Measurements from ENCODE around the gene LITAF. TPM values are rescaled to one million over a fixed set of nuclear protein-coding genes. Genes with fewer than 3 reads are reported as not detected.

The LITAF gene
- total RNA-seq, 2 experiments from 2014 or later: 127 to 130 TPM

DNA sequence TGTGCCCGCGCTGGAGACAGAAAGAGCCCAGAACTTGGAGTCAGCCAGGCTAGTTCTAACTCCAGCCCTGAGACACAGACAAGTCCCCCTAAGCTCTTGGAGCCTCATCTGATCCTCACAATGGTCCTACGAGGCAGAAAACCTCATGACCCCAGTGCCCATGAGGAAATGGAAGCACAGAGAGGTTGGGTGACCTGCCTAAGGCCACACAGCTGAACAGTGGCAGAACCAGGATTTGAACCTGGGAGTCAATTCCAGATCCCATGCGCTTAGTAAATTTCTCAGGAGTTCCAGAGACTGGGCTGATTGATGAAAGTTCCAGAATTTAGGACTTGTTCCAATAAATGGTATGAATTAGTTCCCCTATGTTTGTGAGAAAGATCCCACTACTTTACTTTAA lies 39.0 kb upstream of the LITAF start:
- Mint-ChIP-seq H3K9me3 (no peaks in the 10 kb centered on the region), H3K4me3 (no peak overlapping the region), H3K27ac (no peak overlapping the region), H3K36me3 (peaks cover 5% of the 10 kb centered on the region), H3K27me3 (no peaks in the 10 kb centered on the region), H3K4me1 (peaks cover 52% of the 10 kb centered on the region)
- DNase-seq: no peak

DNA sequence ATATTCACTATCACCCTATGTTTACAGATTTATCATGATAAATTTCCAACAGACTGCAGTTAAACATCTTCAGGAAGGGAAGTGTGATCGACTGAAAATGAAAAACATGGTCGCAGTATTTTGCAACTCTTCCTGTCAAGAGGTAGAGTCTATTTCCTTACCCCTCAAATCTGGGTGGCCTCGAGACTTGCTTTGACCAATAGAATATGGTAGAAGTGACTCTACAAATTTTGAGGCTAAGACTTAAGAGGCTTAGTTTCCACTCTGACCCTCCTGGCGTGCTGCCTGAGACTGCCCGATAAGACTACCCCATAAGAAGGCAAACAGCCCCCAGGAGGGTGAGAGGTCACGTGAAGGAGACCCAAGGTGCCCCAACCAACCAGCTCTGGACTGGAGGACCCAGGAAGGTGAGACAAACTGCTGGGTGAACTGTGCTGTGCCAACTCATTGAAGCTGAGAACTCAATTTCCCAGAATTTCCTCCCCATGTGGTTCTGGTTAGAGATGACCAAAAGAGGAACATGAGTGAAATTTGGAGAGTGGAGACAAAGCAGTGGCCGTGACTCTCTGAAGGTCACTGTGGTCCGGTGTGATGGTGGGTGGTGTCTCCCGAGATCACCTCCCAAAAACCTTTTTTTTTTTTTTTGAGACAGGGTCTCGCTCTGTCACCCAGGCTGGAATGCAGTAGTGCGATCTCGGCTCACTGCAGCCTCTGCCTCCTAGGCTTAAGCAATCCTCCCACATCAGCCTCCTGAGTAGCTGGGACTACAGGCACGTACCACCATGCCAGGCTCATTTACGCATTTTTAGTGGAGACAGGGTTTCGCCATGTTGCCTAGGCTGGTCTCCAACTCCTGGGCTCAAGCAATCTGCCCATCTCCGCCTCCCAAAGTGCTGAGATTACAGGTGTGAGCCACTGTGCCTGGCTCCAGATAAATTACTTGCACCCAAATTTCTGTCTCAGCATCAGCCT lies 38.2 kb upstream of the LITAF start:
- no peak overlapping the region for H3K27ac Mint-ChIP-seq
- H3K9me3 Mint-ChIP-seq: peaks cover 6% of the 10 kb centered on the region
- peaks cover 10% of the 10 kb centered on the region for H3K36me3 Mint-ChIP-seq
- no peak overlapping the region for H3K4me3 Mint-ChIP-seq
- DNase-seq: no peak
- H3K27me3 Mint-ChIP-seq: no peaks in the 10 kb centered on the region
- H3K4me1 Mint-ChIP-seq: peaks cover 51% of the 10 kb centered on the region

DNA sequence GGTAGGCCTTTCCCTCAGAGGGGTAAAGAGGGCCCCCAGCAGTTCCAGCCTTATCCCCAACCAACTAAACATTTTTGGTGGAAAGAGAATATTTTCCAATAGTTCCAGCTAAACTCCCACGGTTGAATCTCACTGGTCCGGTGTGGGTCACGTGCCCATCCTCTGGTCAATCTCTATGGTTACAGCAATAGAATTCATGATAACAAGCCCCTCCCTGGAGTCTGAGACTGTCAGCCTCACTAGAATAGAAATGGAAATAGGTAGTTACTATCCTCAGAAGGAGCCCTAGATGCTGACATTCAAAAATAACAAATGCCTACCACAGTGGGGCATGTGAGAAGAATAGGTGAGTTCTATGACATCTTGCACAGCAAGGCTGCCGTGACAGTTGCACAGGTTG lies 37.5 kb upstream of the LITAF start:
- DNase-seq: no peak
- Mint-ChIP-seq H3K4me3 (no peak overlapping the region), H3K27me3 (no peaks in the 10 kb centered on the region), H3K4me1 (peaks cover 51% of the 10 kb centered on the region), H3K9me3 (peaks cover 6% of the 10 kb centered on the region), H3K36me3 (peaks cover 10% of the 10 kb centered on the region), H3K27ac (peak overlapping the region; percentile 43)

DNA sequence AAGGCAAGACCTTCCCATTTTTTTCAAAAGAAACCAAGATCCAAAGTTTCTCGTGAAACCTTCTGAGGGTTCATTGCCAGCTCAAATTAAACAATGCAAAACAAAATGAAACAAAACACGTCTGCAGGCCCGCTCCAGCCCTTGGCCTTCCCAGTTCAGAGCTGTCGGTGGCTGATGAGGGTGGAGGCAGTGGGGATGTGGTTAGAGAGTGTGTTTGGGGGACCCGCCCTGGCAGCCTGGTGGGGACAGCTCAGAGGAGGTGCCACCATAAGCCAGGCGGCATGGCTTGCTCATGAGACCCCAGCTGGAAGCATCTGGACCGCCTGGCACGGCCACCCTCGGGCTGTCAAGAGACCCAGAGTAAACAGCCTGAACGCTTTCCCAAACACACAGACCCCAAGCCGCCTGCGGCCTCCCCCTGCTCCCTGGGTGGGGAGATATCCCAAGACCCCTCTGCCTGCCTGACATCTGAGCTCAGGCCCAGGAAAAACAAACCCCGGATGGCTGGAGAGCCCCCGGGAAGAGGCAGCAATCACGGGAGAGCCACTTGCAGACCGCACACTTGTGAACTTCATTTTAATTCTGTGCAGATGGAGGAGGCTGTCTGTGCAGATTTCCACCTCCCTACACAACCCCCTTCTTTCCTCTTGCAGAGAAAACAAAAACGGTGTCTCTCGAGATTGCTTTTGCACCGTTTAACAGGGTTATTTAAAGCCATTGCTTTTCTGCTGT lies 35.4 kb upstream of the LITAF start:
- H3K27me3 Mint-ChIP-seq: no peaks in the 10 kb centered on the region
- peak overlapping the region; percentile 73 for H3K4me3 Mint-ChIP-seq
- H3K27ac Mint-ChIP-seq: peak overlapping the region; percentile 74
- peaks cover 50% of the 10 kb centered on the region for H3K4me1 Mint-ChIP-seq
- H3K36me3 Mint-ChIP-seq: peaks cover 10% of the 10 kb centered on the region
- H3K9me3 Mint-ChIP-seq: peaks cover 6% of the 10 kb centered on the region
- peak; percentile 41 for DNase-seq

DNA sequence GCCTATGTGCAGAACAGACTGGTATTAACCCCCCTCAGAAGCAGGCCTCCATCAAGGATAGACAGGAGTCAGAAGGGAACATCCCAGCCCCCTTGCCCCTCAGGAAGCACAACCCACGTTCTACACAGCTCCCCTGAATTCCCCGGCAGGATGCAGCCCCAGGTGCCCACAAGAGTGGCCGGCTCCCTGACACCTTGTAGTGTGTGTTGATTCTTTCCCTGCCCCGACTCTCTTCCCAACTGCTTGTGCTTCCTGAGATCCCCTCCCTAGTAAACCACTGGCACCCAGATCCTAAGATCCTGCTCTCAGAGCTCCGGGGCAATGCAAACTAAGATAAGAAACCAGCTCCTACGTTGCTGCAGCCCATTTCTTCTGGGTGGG lies 34.8 kb upstream of the LITAF start:
- DNase-seq: no peak
- Mint-ChIP-seq H3K27me3 (no peaks in the 10 kb centered on the region), H3K4me3 (peak overlapping the region; percentile 73), H3K9me3 (peaks cover 6% of the 10 kb centered on the region), H3K36me3 (peaks cover 10% of the 10 kb centered on the region), H3K4me1 (peaks cover 52% of the 10 kb centered on the region), H3K27ac (peak overlapping the region; percentile 74)

DNA sequence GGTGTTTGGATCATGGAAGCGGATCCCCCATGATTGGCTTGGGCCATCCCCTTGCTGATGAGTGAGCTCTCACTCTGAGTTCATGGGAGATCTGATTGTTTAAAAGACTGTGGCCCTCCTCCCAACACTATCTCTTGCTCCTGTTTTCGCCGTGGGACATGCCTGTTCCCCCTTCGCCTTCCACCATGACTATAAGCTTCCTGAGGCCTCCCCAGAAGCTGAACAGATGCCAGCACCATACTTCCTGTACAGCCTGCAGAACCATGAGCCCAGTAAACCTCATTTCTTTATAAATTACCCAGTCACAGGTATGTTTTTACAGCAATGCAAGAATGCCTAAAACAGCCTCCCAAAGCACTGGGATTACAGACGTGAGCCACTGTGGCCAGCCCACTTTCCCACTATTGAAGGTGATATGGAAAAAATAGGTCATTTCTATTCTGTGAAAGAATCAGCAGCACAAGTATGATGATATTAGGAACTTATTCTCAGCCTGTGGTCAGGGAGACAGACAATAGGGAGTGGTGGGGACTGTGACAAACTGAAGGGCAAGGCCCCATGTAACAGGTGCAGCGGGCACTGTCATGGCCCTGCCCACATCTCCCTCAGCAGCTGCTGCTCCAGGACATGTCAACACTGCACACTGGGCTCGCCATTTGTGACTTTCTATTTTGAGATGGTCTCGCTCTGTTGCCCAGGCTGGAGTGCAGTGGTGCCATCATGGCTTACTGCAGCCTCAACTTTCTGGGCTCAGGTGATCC lies 33.7 kb upstream of the LITAF start:
- Mint-ChIP-seq H3K9me3 (peaks cover 6% of the 10 kb centered on the region), H3K4me1 (peaks cover 53% of the 10 kb centered on the region), H3K36me3 (peaks cover 10% of the 10 kb centered on the region), H3K27ac (peak overlapping the region; percentile 57), H3K4me3 (no peak overlapping the region), H3K27me3 (no peaks in the 10 kb centered on the region)
- DNase-seq: peak; percentile 30

DNA sequence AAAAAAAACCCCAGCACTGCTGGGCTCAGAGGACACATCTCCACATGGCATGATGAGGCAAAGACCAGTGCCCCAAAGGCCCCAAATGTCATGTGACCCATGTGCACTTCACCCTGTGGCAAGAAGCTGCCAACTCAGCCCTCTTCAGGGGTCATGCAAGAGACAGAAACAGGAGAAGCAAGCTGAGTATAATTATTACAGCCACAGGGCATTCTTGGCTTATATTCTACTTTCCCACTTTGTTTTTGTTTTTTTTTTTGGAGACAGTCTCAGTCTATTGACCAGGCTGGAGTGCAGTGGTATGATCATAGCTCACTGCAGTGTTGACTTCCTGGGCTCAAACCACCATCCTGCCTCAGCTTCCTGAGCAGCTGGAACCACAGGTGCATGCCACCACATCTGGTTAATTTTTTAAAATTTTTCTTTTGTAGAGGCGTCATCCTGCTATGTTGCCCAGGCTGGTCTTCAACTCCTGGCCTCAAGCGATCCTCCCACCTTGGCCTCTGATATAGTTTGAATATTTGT lies 32.7 kb upstream of the LITAF start:
- Mint-ChIP-seq H3K36me3 (peaks cover 10% of the 10 kb centered on the region), H3K27me3 (no peaks in the 10 kb centered on the region), H3K4me1 (peaks cover 50% of the 10 kb centered on the region), H3K27ac (peak overlapping the region; percentile 73), H3K9me3 (peaks cover 6% of the 10 kb centered on the region), H3K4me3 (no peak overlapping the region)
- DNase-seq: no peak

DNA sequence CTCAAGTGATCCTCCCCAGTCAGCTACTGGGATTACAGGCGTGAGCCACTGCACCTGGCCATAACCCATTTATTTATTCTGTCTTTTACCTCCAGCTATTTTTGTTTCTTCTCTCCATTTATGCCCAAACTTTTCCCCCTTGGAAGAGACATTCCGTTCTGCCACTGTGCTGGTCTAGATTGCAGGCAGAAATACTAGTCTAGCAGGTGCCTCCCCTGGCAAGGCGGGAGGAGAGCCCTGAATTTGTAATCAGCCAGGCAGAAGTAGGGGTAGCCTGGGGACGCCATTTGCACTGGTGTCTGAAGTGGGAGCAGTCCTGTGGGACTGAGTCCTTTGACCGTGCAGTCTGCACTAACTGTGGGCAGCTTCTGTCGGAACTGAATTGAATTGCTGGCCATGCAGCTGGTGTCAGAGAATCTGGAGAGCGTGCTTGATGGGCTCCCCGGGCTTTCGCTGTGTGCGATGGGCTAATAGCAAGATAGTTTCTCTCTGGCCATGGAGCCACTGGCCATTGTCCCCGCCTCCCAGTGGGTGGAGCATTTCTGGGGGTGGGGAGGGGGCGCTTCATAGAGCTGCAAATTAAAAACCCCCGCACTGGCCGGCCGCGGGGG lies 31.5 kb upstream of the LITAF start:
- H3K27ac Mint-ChIP-seq: no peak overlapping the region
- peaks cover 50% of the 10 kb centered on the region for H3K4me1 Mint-ChIP-seq

DNA sequence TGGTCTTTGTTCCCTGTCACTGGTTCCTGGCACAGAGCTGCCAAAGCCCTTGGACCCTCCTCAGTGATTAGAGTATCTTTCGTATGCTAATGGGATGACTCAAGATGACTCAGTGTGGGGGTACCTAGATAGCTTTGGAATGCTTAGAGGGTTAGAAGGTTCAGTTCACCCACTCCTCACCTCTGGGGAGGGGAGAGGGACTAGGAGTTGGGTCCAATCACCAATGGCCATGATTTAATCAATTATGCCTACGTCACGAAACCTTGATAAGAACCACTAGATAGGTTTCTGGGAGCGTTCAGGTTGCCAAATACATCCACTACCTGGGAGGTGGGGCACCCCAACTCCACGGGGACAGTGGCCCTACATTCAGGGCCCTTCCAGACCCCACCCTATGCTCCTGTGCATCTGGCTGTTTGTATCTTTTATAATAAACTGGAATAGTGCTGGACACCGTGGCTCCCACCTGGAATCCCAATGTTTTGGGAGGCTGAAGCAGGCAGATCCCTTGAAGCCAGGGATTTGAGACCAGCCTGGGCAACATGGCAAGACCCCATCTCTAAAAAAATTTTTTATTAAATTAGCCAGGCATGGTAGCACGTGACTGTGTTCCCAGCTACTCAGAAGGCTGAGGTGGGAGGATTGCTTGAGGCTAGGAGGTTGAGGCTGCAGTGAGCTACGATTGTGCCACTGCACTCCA lies 29.2 kb upstream of the LITAF start:
- no peak for DNase-seq
- H3K27ac Mint-ChIP-seq: no peak overlapping the region
- peaks cover 6% of the 10 kb centered on the region for H3K36me3 Mint-ChIP-seq
- H3K4me3 Mint-ChIP-seq: no peak overlapping the region
- H3K27me3 Mint-ChIP-seq: no peaks in the 10 kb centered on the region
- H3K4me1 Mint-ChIP-seq: peaks cover 43% of the 10 kb centered on the region
- peaks cover 6% of the 10 kb centered on the region for H3K9me3 Mint-ChIP-seq

More for the DNA sequence above, 31.5 kb upstream of the LITAF start:
- no peak for DNase-seq
- Mint-ChIP-seq H3K36me3 (peaks cover 9% of the 10 kb centered on the region), H3K9me3 (peaks cover 6% of the 10 kb centered on the region), H3K4me3 (no peak overlapping the region), H3K27me3 (no peaks in the 10 kb centered on the region)

DNA sequence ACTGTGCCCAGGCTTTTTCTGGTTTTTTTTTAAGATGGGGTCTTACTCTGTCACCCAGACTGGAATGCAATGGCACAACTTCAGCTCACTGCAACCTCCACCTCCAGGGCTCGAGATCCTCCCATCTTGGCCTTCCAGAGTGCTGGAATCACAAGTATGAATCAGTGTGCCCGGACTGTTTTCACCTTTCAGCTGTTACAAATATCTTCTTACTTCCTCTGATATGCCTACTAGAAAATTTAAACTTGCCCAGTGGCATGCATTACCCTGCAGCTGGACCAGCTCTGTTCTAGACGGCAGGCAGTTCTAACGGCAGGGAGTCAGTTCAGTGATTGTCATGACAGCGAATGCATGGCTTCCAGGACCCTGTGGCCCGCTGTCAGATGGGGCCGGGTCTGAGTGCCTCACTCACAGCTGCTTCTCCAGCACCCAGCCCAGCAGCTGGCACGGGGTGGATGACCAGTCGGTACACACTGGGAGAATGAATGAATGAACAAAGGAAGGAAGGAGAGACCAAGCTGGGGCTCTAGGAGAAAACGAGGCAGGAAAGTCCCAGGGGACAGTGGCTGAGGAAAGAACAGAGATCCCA lies 28.0 kb upstream of the LITAF start:
- Mint-ChIP-seq H3K27me3 (no peaks in the 10 kb centered on the region), H3K27ac (no peak overlapping the region), H3K36me3 (no peaks in the 10 kb centered on the region), H3K4me3 (no peak overlapping the region), H3K4me1 (peaks cover 37% of the 10 kb centered on the region), H3K9me3 (no peaks in the 10 kb centered on the region)
- no peak for DNase-seq

DNA sequence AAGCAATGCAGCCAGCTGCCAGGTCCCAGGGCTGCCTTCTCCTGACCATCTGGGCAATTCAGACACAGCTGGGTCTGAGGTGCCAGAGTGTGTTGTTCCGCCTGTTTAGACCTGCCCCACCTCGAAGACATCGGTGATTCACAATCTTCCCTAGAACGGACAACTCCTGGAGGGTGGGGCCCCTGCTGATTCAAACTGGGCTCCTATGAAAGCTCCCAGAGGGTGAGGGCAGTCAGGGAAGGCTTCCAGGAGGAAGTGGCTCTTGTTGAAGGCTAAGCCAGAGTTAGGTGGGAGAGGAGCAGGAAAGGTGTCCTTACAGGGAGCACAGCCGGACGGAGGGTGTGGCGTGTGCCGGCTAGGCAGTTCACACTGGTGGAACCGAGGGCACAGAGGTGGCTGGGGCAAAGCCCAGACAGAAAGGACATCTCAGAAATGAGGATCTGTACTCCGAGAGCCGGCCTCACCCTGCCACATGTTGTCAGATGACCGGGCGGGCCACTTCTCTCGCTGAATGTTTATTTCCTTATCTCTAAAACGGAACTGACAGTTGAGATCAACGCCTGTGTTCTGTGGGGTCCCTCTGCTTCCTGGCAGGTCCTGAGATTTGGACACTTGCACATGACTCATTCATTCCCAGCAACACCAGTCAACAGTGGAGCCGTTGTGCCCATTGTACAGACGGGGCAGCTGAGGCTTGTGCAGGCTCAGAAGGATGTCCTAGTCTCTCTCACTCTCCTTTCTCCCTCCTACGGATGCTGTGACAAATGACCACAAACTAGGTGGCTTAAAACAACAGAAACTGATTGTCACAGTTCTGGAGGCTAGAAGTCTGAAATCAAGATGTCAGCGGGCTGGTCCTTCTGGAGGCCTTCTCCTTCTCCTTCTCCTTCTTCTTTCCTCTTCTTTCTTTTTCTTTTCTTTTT lies 26.9 kb upstream of the LITAF start:
- H3K27ac Mint-ChIP-seq: no peak overlapping the region
- H3K4me3 Mint-ChIP-seq: no peak overlapping the region
- DNase-seq: no peak
- H3K4me1 Mint-ChIP-seq: peaks cover 37% of the 10 kb centered on the region
- H3K27me3 Mint-ChIP-seq: no peaks in the 10 kb centered on the region
- H3K9me3 Mint-ChIP-seq: no peaks in the 10 kb centered on the region
- no peaks in the 10 kb centered on the region for H3K36me3 Mint-ChIP-seq

DNA sequence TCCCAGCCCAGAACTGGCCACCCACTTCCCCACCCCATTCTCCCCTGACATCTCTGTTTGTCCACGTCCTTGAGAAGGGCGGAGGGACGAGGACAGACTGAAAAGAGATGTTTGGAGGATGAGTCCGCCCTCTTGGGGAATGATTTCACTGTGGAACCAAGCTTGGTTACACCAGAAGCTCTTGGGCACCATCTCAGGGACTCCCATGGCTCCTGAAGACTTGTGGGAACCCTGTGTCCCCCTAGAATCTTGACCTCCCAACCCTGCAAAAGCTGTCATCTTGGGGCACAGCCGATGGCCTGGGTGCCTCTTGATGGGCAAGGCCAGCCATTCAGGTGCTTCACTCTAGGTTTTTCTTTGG lies 25.9 kb upstream of the LITAF start:
- no peak for DNase-seq
- no peak overlapping the region for H3K4me3 Mint-ChIP-seq
- H3K27me3 Mint-ChIP-seq: no peaks in the 10 kb centered on the region
- H3K4me1 Mint-ChIP-seq: peaks cover 35% of the 10 kb centered on the region
- H3K9me3 Mint-ChIP-seq: no peaks in the 10 kb centered on the region
- H3K27ac Mint-ChIP-seq: no peak overlapping the region
- no peaks in the 10 kb centered on the region for H3K36me3 Mint-ChIP-seq

Measured in activated naive CD8-positive, alpha-beta T cell treated with anti-CD3 and anti-CD28 coated beads for 36 hours (primary cell).